Neural cell (in vitro differentiated cells): ENCODE results near the gene LSAMP. TPM values are rescaled to one million over a fixed set of nuclear protein-coding genes. Genes with fewer than 3 reads are reported as not detected.

Experiments used
- H2AFZ ChIP-seq: fragments of 200-600, 300-800 bp; sonication (generic), shearing (Covaris generic); 2 replicates; pipeline ENCODE4 v1.6.0; 2014; ENCODE audit warnings: low read depth, mild to moderate bottlenecking, antibody characterized with exemption, low read length, moderate library complexity
- H3F3A ChIP-seq: fragments of 200-600 bp; shearing (Covaris generic); 2 replicates; pipeline ENCODE4 v1.6.1; 2016; ENCODE audit warnings: mild to moderate bottlenecking, moderate library complexity, mixed read lengths, antibody characterized with exemption, low read length; ENCODE audit not compliant: insufficient read depth, poor library complexity, severe bottlenecking
- H3K27ac ChIP-seq: fragments of 200-600, 300-800 bp; sonication (generic), shearing (Covaris generic); 2 replicates; pipeline ENCODE4 v1.5.1; 2014; ENCODE audit warnings: mild to moderate bottlenecking, low read length, moderate library complexity
- H3K27me3 ChIP-seq: fragments of 300-800, 200-600 bp; sonication (generic), shearing (Covaris generic); 2 replicates; pipeline ENCODE4 v1.6.0; 2014; ENCODE audit warnings: mild to moderate bottlenecking, low read depth, low read length, moderate library complexity; ENCODE audit not compliant: insufficient read depth
- H3K36me3 ChIP-seq: fragments of 300-800, 200-600 bp; sonication (generic), shearing (Covaris generic); 2 replicates; pipeline ENCODE4 v1.5.1; 2014; ENCODE audit warnings: mild to moderate bottlenecking, antibody characterized with exemption, low read length, moderate library complexity; ENCODE audit not compliant: insufficient read depth
- H3K4me2 ChIP-seq: fragments of 300-800, 200-600 bp; sonication (generic), shearing (Covaris generic); 2 replicates; pipeline ENCODE4 v1.6.0; 2014; ENCODE audit warnings: mild to moderate bottlenecking, low read length
- H3K4me3 ChIP-seq: fragments of 300-800, 200-600 bp; sonication (generic), shearing (Covaris generic); 2 replicates; pipeline ENCODE4 v1.5.1; 2014; ENCODE audit warnings: mild to moderate bottlenecking, low read length, moderate library complexity
- H3K79me2 ChIP-seq: fragments of 200-600 bp; shearing (Covaris generic); replicated peaks from 2 replicates; pipeline ENCODE4 v1.6.0; 2014; ENCODE audit warnings: mild to moderate bottlenecking, low read length, moderate library complexity; ENCODE audit not compliant: insufficient read depth
- H3K9ac ChIP-seq: fragments of 300-800, 200-600 bp; sonication (generic), shearing (Covaris generic); 2 replicates; pipeline ENCODE4 v1.6.1; 2016; ENCODE audit warnings: mild to moderate bottlenecking, low read length, mixed read lengths
- H3K9me2 ChIP-seq: fragments of 200-600 bp; shearing (Covaris generic); 2 replicates; pipeline ENCODE4 v1.6.1; 2016; ENCODE audit warnings: mild to moderate bottlenecking, low read length, mixed read lengths; ENCODE audit not compliant: insufficient read depth
- H3K9me3 ChIP-seq: fragments of 200-600, 300-800 bp; sonication (generic), shearing (Covaris generic); 2 replicates; pipeline ENCODE4 v1.6.1; 2016; ENCODE audit warnings: mild to moderate bottlenecking, mixed run types, low read length, moderate library complexity, mixed read lengths
- H4K20me1 ChIP-seq: fragments of 200-600 bp; shearing (Covaris generic); 2 replicates; pipeline ENCODE4 v1.6.1; 2016; ENCODE audit warnings: mild to moderate bottlenecking, mixed run types; ENCODE audit not compliant: insufficient read depth
- CTCF ChIP-seq: fragments of 450-650 bp; IDR thresholded peaks from 2 replicates; pipeline ENCODE4 v1.5.1; 2014; ENCODE audit warnings: antibody characterized with exemption, mild to moderate bottlenecking, moderate library complexity; ENCODE audit not compliant: poor library complexity, severe bottlenecking
- EP300 ChIP-seq: fragments of 450-650 bp; conservative IDR thresholded peaks from 2 replicates; pipeline ENCODE4 v1.6.1; 2014; ENCODE audit warnings: antibody characterized with exemption, mild to moderate bottlenecking, moderate library complexity; ENCODE audit not compliant: poor library complexity, severe bottlenecking
- EZH2 ChIP-seq: fragments of 200-600, 300-800 bp; shearing (Covaris generic), sonication (generic); IDR thresholded peaks from 2 replicates; pipeline ENCODE4 v1.6.1; 2014; ENCODE audit warnings: antibody characterized with exemption, low read length, borderline replicate concordance, mild to moderate bottlenecking; ENCODE audit not compliant: insufficient read depth, poor library complexity, severe bottlenecking
- MXI1 ChIP-seq: fragments of 450-650 bp; conservative IDR thresholded peaks from 2 replicates; pipeline ENCODE4 v1.6.1; 2014; ENCODE audit warnings: antibody characterized with exemption, mild to moderate bottlenecking; ENCODE audit not compliant: poor library complexity, severe bottlenecking
- POLR2AphosphoS5 ChIP-seq: IDR thresholded peaks from 2 replicates; pipeline ENCODE4 v1.6.1; 2012
- RAD21 ChIP-seq: fragments of 450-650 bp; conservative IDR thresholded peaks from 2 replicates; pipeline ENCODE4 v1.6.1; 2014; ENCODE audit warnings: antibody characterized with exemption, mild to moderate bottlenecking, moderate library complexity
- REST ChIP-seq: IDR thresholded peaks from 2 replicates; pipeline ENCODE4 v1.6.1; 2012; ENCODE audit warnings: borderline replicate concordance
- SMC3 ChIP-seq: fragments of 450-650 bp; conservative IDR thresholded peaks from 2 replicates; pipeline ENCODE4 v1.6.1; 2014; ENCODE audit warnings: antibody characterized with exemption, mild to moderate bottlenecking, moderate library complexity; ENCODE audit not compliant: poor library complexity
- TAF1 ChIP-seq: IDR thresholded peaks from 2 replicates; pipeline ENCODE4 v1.6.1; 2012; ENCODE audit warnings: low read depth
- polyA plus RNA-seq: library from polyadenylated mRNA; depleted of rRNA; stranded (reverse); fragments of >200 nt; gene quantifications from 2 replicates; pipeline ENCODE4 v1.2.3, GENCODE V29; 2014

The LSAMP gene
- polyA plus RNA-seq, 1 donor from 2014 or later, result 93.6 TPM

- Histone ChIP-seq H3K27ac (no peak overlapping the region), H3K4me2 (no peak overlapping the region), H3K36me3 (no peaks in the 10 kb centered on the region), H4K20me1 (no peaks in the 10 kb centered on the region), H3K9ac (no peak overlapping the region), H3K4me3 (no peak overlapping the region), H3K9me2 (no peaks in the 10 kb centered on the region), H3K9me3 (no peaks in the 10 kb centered on the region), H2AFZ (no peak overlapping the region), H3K27me3 (no peaks in the 10 kb centered on the region), H3K79me2 (no peaks in the 10 kb centered on the region), H3F3A (no peaks in the 10 kb centered on the region)
- no peak for TF ChIP-seq REST
- no peak for TF ChIP-seq TAF1
- TF ChIP-seq EP300, result no peak
- no peak for TF ChIP-seq EZH2
- no peak for TF ChIP-seq SMC3
- no peak for TF ChIP-seq CTCF
- no peak for TF ChIP-seq RAD21
- no peak for TF ChIP-seq MXI1
Measured at GRCh38 chr3:116056280-116056679, 389.0 kb downstream of the LSAMP start.

GRCh38 chr3:116053017-116053416 is 392.3 kb downstream of the LSAMP start:
- H4K20me1 ChIP-seq, result no peaks in the 10 kb centered on the region
- H3K4me2 ChIP-seq, result no peak overlapping the region
- H3K27me3 ChIP-seq, result no peaks in the 10 kb centered on the region
- H3K36me3 ChIP-seq, result no peaks in the 10 kb centered on the region
- no peak overlapping the region for H2AFZ ChIP-seq
- H3K27ac ChIP-seq, result peak overlapping the region; percentile 71
- H3K4me3 ChIP-seq, result no peak overlapping the region
- no peaks in the 10 kb centered on the region for H3K9me2 ChIP-seq
- H3K9me3 ChIP-seq, result no peaks in the 10 kb centered on the region
- no peaks in the 10 kb centered on the region for H3F3A ChIP-seq
- TF ChIP-seq REST (peak; percentile 33), MXI1 (no peak), SMC3 (no peak), POLR2AphosphoS5 (peak; percentile 73), EP300 (peak; percentile 95), TAF1 (no peak), RAD21 (no peak), EZH2 (no peak), CTCF (no peak)
- H3K79me2 ChIP-seq, result no peaks in the 10 kb centered on the region
- H3K9ac ChIP-seq, result no peak overlapping the region
